ENCODE data around the gene HBG1.

GRCh38 chr11:5266609-5267008, 17.0 kb upstream of the HBG1 start:
- TF ChIP-seq ZNF174 (tag by site-specific recombination; IDR thresholded peaks at IDR 0.05) = no peak
- no peak for TF ChIP-seq ZNF623 (tag by site-specific recombination; IDR thresholded peaks at IDR 0.05)
- TF ChIP-seq ZBTB1 (tag by site-specific recombination; IDR thresholded peaks at IDR 0.05) = no peak
- TF ChIP-seq, protein P1, sequence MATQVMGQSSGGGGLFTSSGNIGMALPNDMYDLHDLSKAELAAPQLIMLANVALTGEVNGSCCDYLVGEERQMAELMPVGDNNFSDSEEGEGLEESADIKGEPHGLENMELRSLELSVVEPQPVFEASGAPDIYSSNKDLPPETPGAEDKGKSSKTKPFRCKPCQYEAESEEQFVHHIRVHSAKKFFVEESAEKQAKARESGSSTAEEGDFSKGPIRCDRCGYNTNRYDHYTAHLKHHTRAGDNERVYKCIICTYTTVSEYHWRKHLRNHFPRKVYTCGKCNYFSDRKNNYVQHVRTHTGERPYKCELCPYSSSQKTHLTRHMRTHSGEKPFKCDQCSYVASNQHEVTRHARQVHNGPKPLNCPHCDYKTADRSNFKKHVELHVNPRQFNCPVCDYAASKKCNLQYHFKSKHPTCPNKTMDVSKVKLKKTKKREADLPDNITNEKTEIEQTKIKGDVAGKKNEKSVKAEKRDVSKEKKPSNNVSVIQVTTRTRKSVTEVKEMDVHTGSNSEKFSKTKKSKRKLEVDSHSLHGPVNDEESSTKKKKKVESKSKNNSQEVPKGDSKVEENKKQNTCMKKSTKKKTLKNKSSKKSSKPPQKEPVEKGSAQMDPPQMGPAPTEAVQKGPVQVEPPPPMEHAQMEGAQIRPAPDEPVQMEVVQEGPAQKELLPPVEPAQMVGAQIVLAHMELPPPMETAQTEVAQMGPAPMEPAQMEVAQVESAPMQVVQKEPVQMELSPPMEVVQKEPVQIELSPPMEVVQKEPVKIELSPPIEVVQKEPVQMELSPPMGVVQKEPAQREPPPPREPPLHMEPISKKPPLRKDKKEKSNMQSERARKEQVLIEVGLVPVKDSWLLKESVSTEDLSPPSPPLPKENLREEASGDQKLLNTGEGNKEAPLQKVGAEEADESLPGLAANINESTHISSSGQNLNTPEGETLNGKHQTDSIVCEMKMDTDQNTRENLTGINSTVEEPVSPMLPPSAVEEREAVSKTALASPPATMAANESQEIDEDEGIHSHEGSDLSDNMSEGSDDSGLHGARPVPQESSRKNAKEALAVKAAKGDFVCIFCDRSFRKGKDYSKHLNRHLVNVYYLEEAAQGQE (tag by site-specific recombination; IDR thresholded peaks at IDR 0.05) = no peak
- TF ChIP-seq ZNF792 (tag by site-specific recombination; IDR thresholded peaks at IDR 0.05) = no peak
- TF ChIP-seq SETDB1 (IDR thresholded peaks at IDR 0.05; ENCODE audit: insufficient read length, low read length) = no peak
- TF ChIP-seq ZNF184 (tag by site-specific recombination; IDR thresholded peaks at IDR 0.05) = no peak
